Keratinocyte (primary cell): ENCODE measurements around the gene FOXP3. TPM values are rescaled to one million over a fixed set of nuclear protein-coding genes. Genes with fewer than 3 reads are reported as not detected.

Experiments used
- DNase-seq: peaks from one replicate; pipeline ENCODE4 v3.0.0-alpha.2; 2011; ENCODE audit warnings: low read depth, missing footprints, low spot score
- FAIRE-seq: peaks from 2 replicates; lab custom pipeline; 2011; peaks lifted over from hg19 to GRCh38; lab: Jason Lieb, UNC
- H2AFZ ChIP-seq: 2 replicates; pipeline ENCODE4 v1.6.0; 2012; ENCODE audit warnings: low read length, control low read depth, inconsistent platforms; ENCODE audit not compliant: control insufficient read depth
- H3K27ac ChIP-seq: 2 replicates; pipeline ENCODE4 v1.5.1; 2011; ENCODE audit warnings: low read length; ENCODE audit not compliant: control insufficient read depth, insufficient read depth
- H3K27me3 ChIP-seq: 3 replicates; pipeline ENCODE4 v1.6.0; 2011; ENCODE audit warnings: low read length; ENCODE audit not compliant: control insufficient read depth, insufficient read depth; ENCODE audit errors: extremely low read depth
- H3K36me3 ChIP-seq, 2 experiments: 2 replicates in 1 of 2; 3 replicates in 1 of 2; pipeline ENCODE4 v1.5.1; 2011; ENCODE audit warnings: low read length in 2 of 2, mild to moderate bottlenecking in 1 of 2; ENCODE audit not compliant: control insufficient read depth in 2 of 2, insufficient read depth in 2 of 2; ENCODE audit errors: extremely low read depth in 1 of 2
- H3K4me1 ChIP-seq: 3 replicates; pipeline ENCODE4 v1.5.1; 2011; ENCODE audit warnings: low read length; ENCODE audit not compliant: control insufficient read depth, insufficient read depth; ENCODE audit errors: extremely low read depth
- H3K4me2 ChIP-seq: 3 replicates; pipeline ENCODE4 v1.6.0; 2011; ENCODE audit warnings: low read depth, low read length; ENCODE audit not compliant: control insufficient read depth, insufficient read depth; ENCODE audit errors: extremely low read depth
- H3K4me3 ChIP-seq, 3 experiments: fragments of 200-600 bp in 1 of 3; sonication (generic) in 1 of 3; 2 replicates in 2 of 3; 3 replicates in 1 of 3; pipeline ENCODE4 v1.5.1; 2011 to 2016; ENCODE audit warnings: low read length in 3 of 3, mild to moderate bottlenecking in 3 of 3, control low read depth in 2 of 3, inconsistent platforms in 1 of 3, low read depth in 1 of 3, mixed read lengths in 1 of 3, mixed run types in 1 of 3, moderate library complexity in 1 of 3; ENCODE audit not compliant: control insufficient read depth in 2 of 3, insufficient read depth in 2 of 3; ENCODE audit errors: extremely low read depth in 1 of 3
- H3K79me2 ChIP-seq: 2 replicates; pipeline ENCODE4 v1.6.0; 2012; ENCODE audit warnings: low read length; ENCODE audit not compliant: control insufficient read depth, insufficient read depth
- H3K9ac ChIP-seq: 3 replicates; pipeline ENCODE4 v1.6.0; 2011; ENCODE audit warnings: low read length; ENCODE audit not compliant: control insufficient read depth, insufficient read depth; ENCODE audit errors: extremely low read depth
- H3K9me1 ChIP-seq: 3 replicates; pipeline ENCODE4 v1.6.0; 2011; ENCODE audit warnings: low read length; ENCODE audit not compliant: control insufficient read depth, insufficient read depth; ENCODE audit errors: extremely low read depth
- H3K9me3 ChIP-seq: 2 replicates; pipeline ENCODE4 v1.5.1; 2012; ENCODE audit warnings: low read depth, low read length; ENCODE audit not compliant: control insufficient read depth
- H4K20me1 ChIP-seq: 3 replicates; pipeline ENCODE4 v1.6.0; 2011; ENCODE audit warnings: low read length; ENCODE audit not compliant: control insufficient read depth, insufficient read depth; ENCODE audit errors: extremely low read depth
- CTCF ChIP-seq, 3 experiments: IDR thresholded peaks in 1 of 3; conservative IDR thresholded peaks in 1 of 3; optimal IDR thresholded peaks in 1 of 3; 2 replicates in 2 of 3; 3 replicates in 1 of 3; pipeline versions ENCODE3 to v1.5.1; 2011; ENCODE audit warnings: low read length in 3 of 3, mild to moderate bottlenecking in 3 of 3, moderate library complexity in 2 of 3, control low read depth in 1 of 3, inconsistent platforms in 1 of 3; ENCODE audit not compliant: insufficient read depth in 2 of 3; ENCODE audit errors: extremely low read depth in 1 of 3
- EZH2 ChIP-seq: IDR thresholded peaks from one replicate; pipeline ENCODE4 v1.6.1; 2012; ENCODE audit warnings: inconsistent platforms, mild to moderate bottlenecking, low read length, moderate library complexity
- dilution Hi-C: fragments of 300-500 bp; cut with MboI; formaldehyde crosslinking; loops from one replicate; pipeline ENCODE4 v1.7.0; 2020; ENCODE audit warnings: low sequenced_read_pairs; ENCODE audit not compliant: extremely low pct_ligation_motif_present
- polyA plus RNA-seq, 5 experiments: library from polyadenylated mRNA; depleted of rRNA in 3 of 5; stranded (reverse) in 3 of 5; stranded (forward) in 1 of 5; unstranded in 1 of 5; fragments of >200 nt; gene quantifications; 1 replicate in 1 of 5; 2 replicates in 3 of 5; 3 replicates in 1 of 5; pipeline versions ENCODE4 v1.2.1 to v1.2.3, GENCODE V29; 2011 to 2012; ENCODE audit warnings: missing spikeins in 2 of 5, low read depth in 1 of 5, low replicate concordance in 1 of 5

The FOXP3 gene
- polyA plus RNA-seq, 1 donor (not counting 4 experiments of a cell fraction or from before 2014, with no cell fraction given) = 0.05 TPM

- no peaks in the 10 kb centered on the region for H3K36me3 ChIP-seq
- dilution Hi-C loops = no loop called here
- H3K4me1 ChIP-seq = no peaks in the 10 kb centered on the region
- FAIRE-seq (no peak), DNase-seq (no peak)
- H3K9ac ChIP-seq = no peak overlapping the region
- no peak overlapping the region for H3K4me2 ChIP-seq
- H3K27me3 ChIP-seq = no peaks in the 10 kb centered on the region
- no peak overlapping the region for H2AFZ ChIP-seq
- no peak overlapping the region for H3K27ac ChIP-seq
- H3K9me3 ChIP-seq = no peaks in the 10 kb centered on the region
- no peak overlapping the region for H3K4me3 ChIP-seq
- no peaks in the 10 kb centered on the region for H3K79me2 ChIP-seq
- no peaks in the 10 kb centered on the region for H3K9me1 ChIP-seq
- TF ChIP-seq CTCF (optimal IDR thresholded peaks at IDR 0.05 in 1 of 3, IDR thresholded peaks at IDR 0.05 in 1 of 3, conservative IDR thresholded peaks at IDR 0.05 in 1 of 3; ENCODE audit: extremely low read depth in 1 of 3, insufficient read depth in 2 of 3, low read length in 3 of 3) = no peak
- TF ChIP-seq EZH2 = no peak
- H4K20me1 ChIP-seq = no peaks in the 10 kb centered on the region
Measured at GRCh38 chrX:49225858-49226257, 38.7 kb downstream of the FOXP3 start.

GRCh38 chrX:49221868-49222267, 42.6 kb downstream of the FOXP3 start:
- no peak for TF ChIP-seq EZH2
- no peak for TF ChIP-seq CTCF (optimal IDR thresholded peaks at IDR 0.05 in 1 of 3, IDR thresholded peaks at IDR 0.05 in 1 of 3, conservative IDR thresholded peaks at IDR 0.05 in 1 of 3; ENCODE audit: extremely low read depth in 1 of 3, insufficient read depth in 2 of 3, low read length in 3 of 3)
- Histone ChIP-seq H3K4me3 (no peak overlapping the region), H3K9me1 (no peaks in the 10 kb centered on the region), H3K4me2 (no peak overlapping the region), H3K36me3 (no peaks in the 10 kb centered on the region), H3K9ac (no peak overlapping the region), H3K27ac (no peak overlapping the region), H2AFZ (no peak overlapping the region), H4K20me1 (no peaks in the 10 kb centered on the region), H3K9me3 (no peaks in the 10 kb centered on the region), H3K27me3 (no peaks in the 10 kb centered on the region), H3K79me2 (no peaks in the 10 kb centered on the region), H3K4me1 (no peaks in the 10 kb centered on the region)
- dilution Hi-C loops = no loop called here
- FAIRE-seq (no peak), DNase-seq (no peak)
